Liver (tissue), 9 donors: ENCODE results near the gene ELP5. TPM values are rescaled to one million over a fixed set of nuclear protein-coding genes. Genes with fewer than 3 reads are reported as not detected.

Experiments used
- DNase-seq: peaks from one replicate; pipeline ENCODE4 v3.0.0-alpha.2; 2017; ENCODE audit warnings: low spot score
- H3K27ac ChIP-seq, 2 donors: one replicate each; pipeline ENCODE4 v1.7.0; 2013; ENCODE audit warnings: inconsistent platforms in 2 of 2, low read length in 2 of 2, control low read depth in 1 of 2, low read depth in 1 of 2, mild to moderate bottlenecking in 1 of 2
- H3K27me3 ChIP-seq, 4 donors: one replicate each; pipeline versions ENCODE4 v1.6.1 to v1.7.0; 2013; ENCODE audit warnings: low read length in 3 of 4, inconsistent platforms in 1 of 4, mild to moderate bottlenecking in 1 of 4, moderate library complexity in 1 of 4; ENCODE audit not compliant: control insufficient read depth in 4 of 4, insufficient read depth in 4 of 4
- H3K36me3 ChIP-seq, 4 donors: one replicate each; pipeline versions ENCODE4 v1.6.1 to v1.7.0; 2013; ENCODE audit warnings: low read length in 3 of 4, mild to moderate bottlenecking in 3 of 4, low read depth in 1 of 4, moderate library complexity in 1 of 4; ENCODE audit not compliant: control insufficient read depth in 4 of 4, insufficient read depth in 3 of 4
- H3K4me1 ChIP-seq, 4 donors: one replicate each; pipeline versions ENCODE4 v1.6.1 to v1.7.0; 2013; ENCODE audit warnings: low read length in 3 of 4, mild to moderate bottlenecking in 3 of 4, moderate library complexity in 1 of 4; ENCODE audit not compliant: control insufficient read depth in 4 of 4, insufficient read depth in 4 of 4
- H3K4me3 ChIP-seq, 3 donors: one replicate each; pipeline versions ENCODE4 v1.6.1 to v1.7.0; 2013; ENCODE audit warnings: low read length in 3 of 3, control low read depth in 1 of 3, low read depth in 1 of 3, mild to moderate bottlenecking in 1 of 3
- H3K9ac ChIP-seq, 2 donors: one replicate each; pipeline ENCODE4 v1.7.0; 2013; ENCODE audit warnings: low read length in 2 of 2, mild to moderate bottlenecking in 2 of 2, moderate library complexity in 2 of 2, control low read depth in 1 of 2, low read depth in 1 of 2
- H3K9me3 ChIP-seq, 4 donors: one replicate each; pipeline versions ENCODE4 v1.6.1 to v1.7.0; 2013; ENCODE audit warnings: low read length in 3 of 4; ENCODE audit not compliant: control insufficient read depth in 4 of 4
- EGR1 ChIP-seq, 2 donors: IDR thresholded peaks; 2 replicates each; pipeline ENCODE4 v1.6.1; 2016 to 2018; ENCODE audit warnings: antibody characterized with exemption in 2 of 2, low read depth in 2 of 2
- FOXA1 ChIP-seq: IDR thresholded peaks from 2 replicates; pipeline ENCODE4 v1.6.1; 2016; ENCODE audit warnings: antibody characterized with exemption
- FOXA2 ChIP-seq: IDR thresholded peaks from 2 replicates; pipeline ENCODE4 v1.6.1; 2016; ENCODE audit warnings: antibody characterized with exemption
- GABPA ChIP-seq, 2 donors: IDR thresholded peaks in 1 of 2; conservative IDR thresholded peaks in 1 of 2; 2 replicates each; pipeline ENCODE4 v1.6.1; 2016; ENCODE audit warnings: antibody characterized with exemption in 2 of 2, mild to moderate bottlenecking in 1 of 2, moderate library complexity in 1 of 2
- HNF4A ChIP-seq, 2 donors: conservative IDR thresholded peaks; 2 replicates each; pipeline ENCODE4 v1.6.1; 2016; ENCODE audit warnings: antibody characterized with exemption in 2 of 2, mild to moderate bottlenecking in 2 of 2
- HNF4G ChIP-seq: IDR thresholded peaks from 2 replicates; pipeline ENCODE4 v1.6.1; 2016; ENCODE audit warnings: antibody characterized with exemption
- JUND ChIP-seq, 2 donors: IDR thresholded peaks; 2 replicates each; pipeline ENCODE4 v1.6.1; 2016; ENCODE audit warnings: antibody characterized with exemption in 2 of 2
- NR2F2 ChIP-seq: IDR thresholded peaks from 2 replicates; pipeline ENCODE4 v1.6.1; 2016; ENCODE audit warnings: antibody characterized with exemption
- RAD21 ChIP-seq, 2 donors: IDR thresholded peaks; 2 replicates each; pipeline ENCODE4 v1.6.1; 2016; ENCODE audit warnings: antibody characterized with exemption in 2 of 2, mild to moderate bottlenecking in 2 of 2
- RXRA ChIP-seq, 2 donors: IDR thresholded peaks; 2 replicates each; pipeline ENCODE4 v1.6.1; 2017 to 2018; ENCODE audit warnings: antibody characterized with exemption in 2 of 2, mild to moderate bottlenecking in 1 of 2
- SP1 ChIP-seq: IDR thresholded peaks from 2 replicates; pipeline ENCODE4 v1.6.1; 2018; ENCODE audit warnings: antibody characterized with exemption, mild to moderate bottlenecking
- TAF1 ChIP-seq: conservative IDR thresholded peaks from 2 replicates; pipeline ENCODE4 v1.6.1; 2016; ENCODE audit warnings: antibody characterized with exemption, mild to moderate bottlenecking
- YY1 ChIP-seq: IDR thresholded peaks from 2 replicates; pipeline ENCODE4 v1.6.1; 2016; ENCODE audit warnings: antibody characterized with exemption, mild to moderate bottlenecking
- WGBS: extraction: QIAGEN DNeasy Blood & Tissue Kit; methylation state at CpG from one replicate; pipeline ENCODE4 v1.1.7; 2013; 5-methylcytosine and 5-hydroxymethylcytosine counted together
- polyA plus RNA-seq, 2 donors: library from polyadenylated mRNA; stranded (reverse) in 1 of 2; unstranded in 1 of 2; fragments of 200-250 nt in 1 of 2; fragments of >200 nt in 1 of 2; fragmentation: Nextera tagmentation in 1 of 2; extraction: Ambion mirVana in 1 of 2; gene quantifications; one replicate each; pipeline versions ENCODE4 v1.2.1 to v1.2.3, GENCODE V29; 2013 to 2015
- total RNA-seq, 2 donors: library from RNA; depleted of rRNA; stranded (reverse); fragments of >200 nt; gene quantifications; one replicate each; pipeline ENCODE4 v1.2.3, GENCODE V29; 2014
- TF ChIP-seq, protein P1 (sequence below): fragments of 150-350 bp; IDR thresholded peaks from 2 replicates; pipeline ENCODE4 v1.5.1; 2017; ENCODE audit warnings: improper control_type of control experiment, low read depth, low read length; ENCODE audit not compliant: missing input control
- TF ChIP-seq, protein P2 (sequence below): IDR thresholded peaks from 2 replicates; pipeline ENCODE4 v1.6.1; 2016; ENCODE audit warnings: antibody characterized with exemption
- TF ChIP-seq, protein P3 (sequence below): IDR thresholded peaks from 2 replicates; pipeline ENCODE4 v1.6.1; 2016; ENCODE audit warnings: antibody characterized with exemption, mild to moderate bottlenecking
- TF ChIP-seq, protein P4 (sequence below): IDR thresholded peaks from 2 replicates; pipeline ENCODE4 v1.6.1; 2016; ENCODE audit warnings: antibody characterized with exemption
- donor health status: healthy.
- donor health status: healthy.
- donor health status: healthy.
- donor health status: healthy.
- donor health status: healthy.

Gene ELP5
- total and polyA plus RNA-seq, 4 donors = 19.3 to 38.4 (median 26.6) TPM

DNA sequence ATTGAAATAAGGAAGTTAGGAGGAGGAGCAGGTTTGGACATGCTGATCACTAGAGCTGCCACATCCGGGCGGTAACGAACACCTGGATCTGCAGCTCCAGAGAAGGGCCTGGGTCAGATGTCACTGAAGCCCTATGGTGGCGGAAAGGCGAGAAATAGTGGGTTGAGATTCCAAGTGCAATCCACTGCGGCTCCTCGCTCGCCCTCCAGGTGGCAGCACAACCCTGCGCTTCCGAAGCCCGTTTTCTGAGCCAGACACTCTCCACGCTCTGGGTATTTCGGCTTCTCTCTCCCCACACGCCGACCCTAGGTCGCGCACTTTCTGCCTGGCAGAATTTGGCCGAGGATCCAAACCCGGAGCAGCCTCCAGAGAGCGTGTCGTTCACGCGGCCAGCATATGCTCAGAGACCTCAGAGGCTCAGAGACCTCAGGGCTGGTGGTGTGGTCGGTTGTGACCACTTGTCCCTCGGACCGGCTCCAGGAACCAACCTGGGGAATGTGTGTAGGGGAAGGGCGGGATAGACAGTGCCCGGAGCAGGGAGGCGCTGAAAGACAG, 28.6 kb downstream of the ELP5 start:
- H3K27ac ChIP-seq = peak overlapping the region; percentile 88 to 94
- DNase-seq = peak; percentile 92
- H3K4me1 ChIP-seq = peaks cover 9 to 19% (median 13%) of the 10 kb centered on the region in 4 donors
- no peaks in the 10 kb centered on the region for H3K27me3 ChIP-seq
- peak overlapping the region; percentile 1 to 17 for H3K9ac ChIP-seq
- H3K36me3 ChIP-seq = no peaks in the 10 kb centered on the region
- TF ChIP-seq FOXA1 = peak; percentile 38
- TF ChIP-seq RXRA (IDR thresholded peaks at IDR 0.05) = peak in 1 of 2 donors; percentile 18
- TF ChIP-seq HNF4A (conservative IDR thresholded peaks at IDR 0.05) = peak; percentile 14 to 34
- TF ChIP-seq SP1 = peak; percentile 47
- TF ChIP-seq, protein P1, sequence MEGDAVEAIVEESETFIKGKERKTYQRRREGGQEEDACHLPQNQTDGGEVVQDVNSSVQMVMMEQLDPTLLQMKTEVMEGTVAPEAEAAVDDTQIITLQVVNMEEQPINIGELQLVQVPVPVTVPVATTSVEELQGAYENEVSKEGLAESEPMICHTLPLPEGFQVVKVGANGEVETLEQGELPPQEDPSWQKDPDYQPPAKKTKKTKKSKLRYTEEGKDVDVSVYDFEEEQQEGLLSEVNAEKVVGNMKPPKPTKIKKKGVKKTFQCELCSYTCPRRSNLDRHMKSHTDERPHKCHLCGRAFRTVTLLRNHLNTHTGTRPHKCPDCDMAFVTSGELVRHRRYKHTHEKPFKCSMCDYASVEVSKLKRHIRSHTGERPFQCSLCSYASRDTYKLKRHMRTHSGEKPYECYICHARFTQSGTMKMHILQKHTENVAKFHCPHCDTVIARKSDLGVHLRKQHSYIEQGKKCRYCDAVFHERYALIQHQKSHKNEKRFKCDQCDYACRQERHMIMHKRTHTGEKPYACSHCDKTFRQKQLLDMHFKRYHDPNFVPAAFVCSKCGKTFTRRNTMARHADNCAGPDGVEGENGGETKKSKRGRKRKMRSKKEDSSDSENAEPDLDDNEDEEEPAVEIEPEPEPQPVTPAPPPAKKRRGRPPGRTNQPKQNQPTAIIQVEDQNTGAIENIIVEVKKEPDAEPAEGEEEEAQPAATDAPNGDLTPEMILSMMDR = peak; percentile 98
- peak; percentile 98 to 99 for TF ChIP-seq RAD21 (IDR thresholded peaks at IDR 0.05)
- TF ChIP-seq JUND (IDR thresholded peaks at IDR 0.05) = no peak
- peak; percentile 48 for TF ChIP-seq TAF1
- no peak for TF ChIP-seq YY1
- TF ChIP-seq NR2F2 = peak; percentile 53
- TF ChIP-seq, protein P2, sequence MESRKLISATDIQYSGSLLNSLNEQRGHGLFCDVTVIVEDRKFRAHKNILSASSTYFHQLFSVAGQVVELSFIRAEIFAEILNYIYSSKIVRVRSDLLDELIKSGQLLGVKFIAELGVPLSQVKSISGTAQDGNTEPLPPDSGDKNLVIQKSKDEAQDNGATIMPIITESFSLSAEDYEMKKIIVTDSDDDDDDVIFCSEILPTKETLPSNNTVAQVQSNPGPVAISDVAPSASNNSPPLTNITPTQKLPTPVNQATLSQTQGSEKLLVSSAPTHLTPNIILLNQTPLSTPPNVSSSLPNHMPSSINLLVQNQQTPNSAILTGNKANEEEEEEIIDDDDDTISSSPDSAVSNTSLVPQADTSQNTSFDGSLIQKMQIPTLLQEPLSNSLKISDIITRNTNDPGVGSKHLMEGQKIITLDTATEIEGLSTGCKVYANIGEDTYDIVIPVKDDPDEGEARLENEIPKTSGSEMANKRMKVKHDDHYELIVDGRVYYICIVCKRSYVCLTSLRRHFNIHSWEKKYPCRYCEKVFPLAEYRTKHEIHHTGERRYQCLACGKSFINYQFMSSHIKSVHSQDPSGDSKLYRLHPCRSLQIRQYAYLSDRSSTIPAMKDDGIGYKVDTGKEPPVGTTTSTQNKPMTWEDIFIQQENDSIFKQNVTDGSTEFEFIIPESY = no peak
- WGBS = under 1% methylated on average over 29 of the region's 29 CpGs
- peak overlapping the region; percentile 1 to 50 (median 44) for H3K4me3 ChIP-seq
- no peaks in the 10 kb centered on the region for H3K9me3 ChIP-seq

DNA sequence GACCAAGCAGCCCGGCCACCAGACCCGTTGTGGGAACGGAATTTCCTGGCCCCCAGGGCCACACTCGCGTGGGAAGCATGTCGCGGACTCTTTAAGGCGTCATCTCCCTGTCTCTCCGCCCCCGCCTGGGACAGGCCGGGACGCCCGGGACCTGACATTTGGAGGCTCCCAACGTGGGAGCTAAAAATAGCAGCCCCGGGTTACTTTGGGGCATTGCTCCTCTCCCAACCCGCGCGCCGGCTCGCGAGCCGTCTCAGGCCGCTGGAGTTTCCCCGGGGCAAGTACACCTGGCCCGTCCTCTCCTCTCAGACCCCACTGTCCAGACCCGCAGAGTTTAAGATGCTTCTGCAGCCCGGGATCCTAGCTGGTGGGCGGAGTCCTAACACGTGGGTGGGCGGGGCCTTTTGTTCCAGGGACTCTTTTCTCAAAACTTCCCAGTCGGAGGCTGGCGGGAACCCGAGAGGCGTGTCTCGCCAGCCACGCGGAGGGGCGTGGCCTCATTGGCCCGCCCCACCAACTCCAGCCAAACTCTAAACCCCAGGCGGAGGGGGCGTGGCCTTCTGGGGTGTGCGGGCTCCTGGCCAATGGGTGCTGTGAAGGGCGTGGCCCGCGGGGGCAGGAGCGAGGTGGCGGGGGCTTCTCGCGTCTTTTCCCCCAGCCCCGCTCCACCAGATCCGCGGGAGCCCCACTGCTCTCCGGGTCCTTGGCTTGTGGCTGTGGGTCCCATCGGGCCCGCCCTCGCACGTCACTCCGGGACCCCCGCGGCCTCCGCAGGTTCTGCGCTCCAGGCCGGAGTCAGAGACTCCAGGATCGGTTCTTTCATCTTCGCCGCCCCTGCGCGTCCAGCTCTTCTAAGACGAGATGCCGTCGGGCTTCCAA, 29.3 kb downstream of the ELP5 start, which contains the start of gene SLC2A4:
Gene SLC2A4, plus strand, starts transcription at position 645 of the 879 bp plus-strand sequence. Its CDS starts 217 bp downstream, at position 862.
- H3K27me3 ChIP-seq = no peaks in the 10 kb centered on the region
- no peaks in the 10 kb centered on the region for H3K9me3 ChIP-seq
- DNase-seq = peak; percentile 98
- under 1% methylated on average over 71 of the region's 71 CpGs for WGBS
- peaks cover 9 to 19% (median 13%) of the 10 kb centered on the region in 4 donors for H3K4me1 ChIP-seq
- H3K27ac ChIP-seq = peak within 1 kb of the TSS; percentile 88 to 94
- H3K36me3 ChIP-seq = no peaks in the 10 kb centered on the region
- H3K4me3 ChIP-seq = peak within 1 kb of the TSS; percentile 25 to 50 (median 44)
- peak within 1 kb of the TSS; percentile 1 to 17 for H3K9ac ChIP-seq
- no peak for TF ChIP-seq HNF4G
- TF ChIP-seq HNF4A (conservative IDR thresholded peaks at IDR 0.05) = peak in 1 of 2 donors; percentile 8
- TF ChIP-seq, protein P3, sequence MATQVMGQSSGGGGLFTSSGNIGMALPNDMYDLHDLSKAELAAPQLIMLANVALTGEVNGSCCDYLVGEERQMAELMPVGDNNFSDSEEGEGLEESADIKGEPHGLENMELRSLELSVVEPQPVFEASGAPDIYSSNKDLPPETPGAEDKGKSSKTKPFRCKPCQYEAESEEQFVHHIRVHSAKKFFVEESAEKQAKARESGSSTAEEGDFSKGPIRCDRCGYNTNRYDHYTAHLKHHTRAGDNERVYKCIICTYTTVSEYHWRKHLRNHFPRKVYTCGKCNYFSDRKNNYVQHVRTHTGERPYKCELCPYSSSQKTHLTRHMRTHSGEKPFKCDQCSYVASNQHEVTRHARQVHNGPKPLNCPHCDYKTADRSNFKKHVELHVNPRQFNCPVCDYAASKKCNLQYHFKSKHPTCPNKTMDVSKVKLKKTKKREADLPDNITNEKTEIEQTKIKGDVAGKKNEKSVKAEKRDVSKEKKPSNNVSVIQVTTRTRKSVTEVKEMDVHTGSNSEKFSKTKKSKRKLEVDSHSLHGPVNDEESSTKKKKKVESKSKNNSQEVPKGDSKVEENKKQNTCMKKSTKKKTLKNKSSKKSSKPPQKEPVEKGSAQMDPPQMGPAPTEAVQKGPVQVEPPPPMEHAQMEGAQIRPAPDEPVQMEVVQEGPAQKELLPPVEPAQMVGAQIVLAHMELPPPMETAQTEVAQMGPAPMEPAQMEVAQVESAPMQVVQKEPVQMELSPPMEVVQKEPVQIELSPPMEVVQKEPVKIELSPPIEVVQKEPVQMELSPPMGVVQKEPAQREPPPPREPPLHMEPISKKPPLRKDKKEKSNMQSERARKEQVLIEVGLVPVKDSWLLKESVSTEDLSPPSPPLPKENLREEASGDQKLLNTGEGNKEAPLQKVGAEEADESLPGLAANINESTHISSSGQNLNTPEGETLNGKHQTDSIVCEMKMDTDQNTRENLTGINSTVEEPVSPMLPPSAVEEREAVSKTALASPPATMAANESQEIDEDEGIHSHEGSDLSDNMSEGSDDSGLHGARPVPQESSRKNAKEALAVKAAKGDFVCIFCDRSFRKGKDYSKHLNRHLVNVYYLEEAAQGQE = no peak
- no peak for TF ChIP-seq JUND (IDR thresholded peaks at IDR 0.05)
- no peak for TF ChIP-seq FOXA1
- TF ChIP-seq EGR1 (IDR thresholded peaks at IDR 0.05; ENCODE audit: low read depth in 2 of 2) = peak; percentile 71 to 77
- TF ChIP-seq GABPA (IDR thresholded peaks at IDR 0.05 in 1 of 2, conservative IDR thresholded peaks at IDR 0.05 in 1 of 2) = no peak
- TF ChIP-seq, protein P2 = no peak
- TF ChIP-seq FOXA2 = no peak
- TF ChIP-seq, protein P4, sequence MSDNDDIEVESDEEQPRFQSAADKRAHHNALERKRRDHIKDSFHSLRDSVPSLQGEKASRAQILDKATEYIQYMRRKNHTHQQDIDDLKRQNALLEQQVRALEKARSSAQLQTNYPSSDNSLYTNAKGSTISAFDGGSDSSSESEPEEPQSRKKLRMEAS = peak; percentile 93
- TF ChIP-seq RAD21 (IDR thresholded peaks at IDR 0.05) = peak in 1 of 2 donors; percentile 31
- no peak for TF ChIP-seq YY1
- peak; percentile 63 to 69 for TF ChIP-seq RXRA (IDR thresholded peaks at IDR 0.05)
- TF ChIP-seq SP1 = peak; percentile 78
- no peak for TF ChIP-seq NR2F2
- peak; percentile 18 for TF ChIP-seq TAF1
- TF ChIP-seq, protein P1 = no peak
